Neutrophil (primary cell): ENCODE measurements around the gene TEX10.

Experiments used
- H3K27ac ChIP-seq: fragments of 200-600 bp; sonication (generic); 2 replicates; pipeline ENCODE4 v1.5.1; 2016; ENCODE audit warnings: mild to moderate bottlenecking, moderate library complexity
- H3K27me3 ChIP-seq: fragments of 200-600 bp; sonication (generic); 2 replicates; pipeline ENCODE4 v1.6.0; 2016; ENCODE audit warnings: mild to moderate bottlenecking
- H3K36me3 ChIP-seq: fragments of 200-600 bp; sonication (generic); 2 replicates; pipeline ENCODE4 v1.5.1; 2017
- H3K4me1 ChIP-seq, 2 experiments: fragments of 200-600 bp in 1 of 2; sonication (generic) in 1 of 2; 1 replicate in 1 of 2; 2 replicates in 1 of 2; pipeline versions ENCODE4 v1.5.1 to v1.6.1; 2013 to 2016; ENCODE audit warnings: low read depth in 1 of 2, low read length in 1 of 2, mild to moderate bottlenecking in 1 of 2, moderate library complexity in 1 of 2; ENCODE audit not compliant: control insufficient read depth in 1 of 2, insufficient read depth in 1 of 2
- H3K4me3 ChIP-seq, 2 experiments: fragments of 200-600 bp in 1 of 2; sonication (generic) in 1 of 2; 1 replicate in 1 of 2; 2 replicates in 1 of 2; pipeline ENCODE4 v1.5.1; 2013 to 2016; ENCODE audit warnings: low read depth in 1 of 2, low read length in 1 of 2, mild to moderate bottlenecking in 1 of 2, moderate library complexity in 1 of 2
- H3K9me3 ChIP-seq: fragments of 200-600 bp; sonication (generic); 2 replicates; pipeline ENCODE4 v1.5.1; 2016
- TF ChIP-seq, protein P1 (sequence below): fragments of 200-600 bp; sonication (generic); IDR thresholded peaks from 2 replicates; pipeline ENCODE4 v1.5.1; 2016; ENCODE audit warnings: antibody characterized with exemption

The TEX10 gene

DNA sequence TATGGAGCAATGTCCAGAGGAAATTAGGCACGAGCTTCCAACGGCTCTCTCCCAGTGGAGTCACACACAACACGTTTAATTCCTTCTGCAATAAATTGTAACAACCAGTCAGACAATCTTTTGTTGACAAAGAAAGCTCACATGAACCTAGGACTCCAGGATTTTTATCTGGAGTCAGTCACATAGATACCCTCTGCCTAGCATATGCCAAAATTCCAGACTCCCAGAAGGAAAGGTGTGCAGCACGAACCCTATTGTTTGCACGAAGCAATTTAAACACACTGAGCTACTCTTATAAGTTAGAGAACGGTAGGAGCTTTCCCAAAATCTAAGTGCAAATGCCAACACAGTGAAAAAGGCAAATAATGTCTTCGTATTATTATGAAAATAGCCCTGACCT lies 67.1 kb downstream of the TEX10 start:
- TF ChIP-seq, protein P1, sequence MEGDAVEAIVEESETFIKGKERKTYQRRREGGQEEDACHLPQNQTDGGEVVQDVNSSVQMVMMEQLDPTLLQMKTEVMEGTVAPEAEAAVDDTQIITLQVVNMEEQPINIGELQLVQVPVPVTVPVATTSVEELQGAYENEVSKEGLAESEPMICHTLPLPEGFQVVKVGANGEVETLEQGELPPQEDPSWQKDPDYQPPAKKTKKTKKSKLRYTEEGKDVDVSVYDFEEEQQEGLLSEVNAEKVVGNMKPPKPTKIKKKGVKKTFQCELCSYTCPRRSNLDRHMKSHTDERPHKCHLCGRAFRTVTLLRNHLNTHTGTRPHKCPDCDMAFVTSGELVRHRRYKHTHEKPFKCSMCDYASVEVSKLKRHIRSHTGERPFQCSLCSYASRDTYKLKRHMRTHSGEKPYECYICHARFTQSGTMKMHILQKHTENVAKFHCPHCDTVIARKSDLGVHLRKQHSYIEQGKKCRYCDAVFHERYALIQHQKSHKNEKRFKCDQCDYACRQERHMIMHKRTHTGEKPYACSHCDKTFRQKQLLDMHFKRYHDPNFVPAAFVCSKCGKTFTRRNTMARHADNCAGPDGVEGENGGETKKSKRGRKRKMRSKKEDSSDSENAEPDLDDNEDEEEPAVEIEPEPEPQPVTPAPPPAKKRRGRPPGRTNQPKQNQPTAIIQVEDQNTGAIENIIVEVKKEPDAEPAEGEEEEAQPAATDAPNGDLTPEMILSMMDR: no peak
- H3K4me3 ChIP-seq: no peak overlapping the region
- H3K36me3 ChIP-seq: no peaks in the 10 kb centered on the region
- H3K9me3 ChIP-seq: no peaks in the 10 kb centered on the region
- H3K27me3 ChIP-seq: no peaks in the 10 kb centered on the region
- no peak overlapping the region for H3K27ac ChIP-seq
- no peaks in the 10 kb centered on the region for H3K4me1 ChIP-seq

GRCh38 chr9:100285080-100285479 lies 67.7 kb downstream of the TEX10 start:
- no peaks in the 10 kb centered on the region for H3K36me3 ChIP-seq
- H3K9me3 ChIP-seq: no peaks in the 10 kb centered on the region
- no peak overlapping the region for H3K4me3 ChIP-seq
- H3K27ac ChIP-seq: no peak overlapping the region
- TF ChIP-seq, protein P1: no peak
- H3K4me1 ChIP-seq: no peaks in the 10 kb centered on the region
- H3K27me3 ChIP-seq: no peaks in the 10 kb centered on the region

DNA sequence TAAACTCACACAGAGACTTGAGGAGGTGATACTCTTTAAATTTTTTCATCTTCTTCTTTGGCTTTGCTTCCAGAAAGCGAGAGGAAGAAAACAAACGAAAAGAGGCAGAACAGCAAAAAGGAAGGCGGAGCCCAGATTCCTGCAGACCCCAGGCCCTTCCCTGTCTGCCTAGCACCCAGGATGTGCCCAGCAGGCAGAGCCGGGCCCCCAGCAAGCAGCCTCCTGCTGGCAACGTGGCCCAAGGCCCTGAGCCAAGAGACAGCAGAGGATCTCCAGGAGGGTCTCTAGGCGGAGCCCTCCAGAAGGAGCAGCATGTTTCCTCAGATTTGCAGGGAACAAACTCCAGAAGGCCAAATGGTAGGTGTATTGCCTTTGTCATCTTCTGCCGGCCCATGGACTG lies 68.5 kb downstream of the TEX10 start:
- Histone ChIP-seq H3K4me3 (no peak overlapping the region), H3K4me1 (no peaks in the 10 kb centered on the region), H3K9me3 (no peaks in the 10 kb centered on the region), H3K27ac (no peak overlapping the region), H3K27me3 (no peaks in the 10 kb centered on the region), H3K36me3 (no peaks in the 10 kb centered on the region)
- TF ChIP-seq, protein P1: no peak

DNA sequence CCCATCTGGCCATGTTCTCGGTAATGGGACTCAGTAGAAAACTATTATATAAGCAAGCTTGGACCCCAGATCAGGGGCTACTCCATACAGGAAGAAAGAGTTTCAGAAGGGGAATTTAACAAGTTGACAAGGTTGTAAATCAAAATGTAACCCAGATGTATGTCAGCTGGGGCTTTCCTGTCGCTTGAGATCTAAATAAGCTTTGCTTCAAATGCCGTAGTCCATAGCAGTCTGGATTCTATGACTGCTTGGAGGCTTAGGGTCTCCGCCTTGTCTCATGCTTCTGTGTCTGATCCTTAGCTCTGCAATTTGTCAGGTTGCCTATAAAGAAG lies 70.4 kb downstream of the TEX10 start:
- TF ChIP-seq, protein P1: no peak
- Histone ChIP-seq H3K4me1 (no peaks in the 10 kb centered on the region), H3K36me3 (no peaks in the 10 kb centered on the region), H3K27me3 (no peaks in the 10 kb centered on the region), H3K27ac (no peak overlapping the region), H3K4me3 (no peak overlapping the region), H3K9me3 (no peaks in the 10 kb centered on the region)

GRCh38 chr9:100281676-100282387 lies 70.9 kb downstream of the TEX10 start:
- Histone ChIP-seq H3K9me3 (no peaks in the 10 kb centered on the region), H3K27me3 (no peaks in the 10 kb centered on the region), H3K27ac (no peak overlapping the region), H3K4me3 (no peak overlapping the region), H3K4me1 (no peaks in the 10 kb centered on the region), H3K36me3 (no peaks in the 10 kb centered on the region)
- TF ChIP-seq, protein P1: no peak
